Stimulated activated CD4-positive, alpha-beta T cell treated with anti-CD3 and anti-CD28 coated beads, Interleukin-2, amount 100 ng/mL, for 48 hours (primary cell): ENCODE measurements around the gene HECW1.
A peak's percentile ranks its signal among the peaks of the same experiment; 100 is the strongest.
"Not testable (repeated sequence)": the region's sequence is repeated elsewhere in the genome, so short reads cannot be mapped to it uniquely, and the experiment has no call there.

Experiments used
- DNase-seq, 2 donors: peaks; one replicate each; pipeline ENCODE4 v3.0.0-alpha.2; 2020

HECW1 gene

DNA sequence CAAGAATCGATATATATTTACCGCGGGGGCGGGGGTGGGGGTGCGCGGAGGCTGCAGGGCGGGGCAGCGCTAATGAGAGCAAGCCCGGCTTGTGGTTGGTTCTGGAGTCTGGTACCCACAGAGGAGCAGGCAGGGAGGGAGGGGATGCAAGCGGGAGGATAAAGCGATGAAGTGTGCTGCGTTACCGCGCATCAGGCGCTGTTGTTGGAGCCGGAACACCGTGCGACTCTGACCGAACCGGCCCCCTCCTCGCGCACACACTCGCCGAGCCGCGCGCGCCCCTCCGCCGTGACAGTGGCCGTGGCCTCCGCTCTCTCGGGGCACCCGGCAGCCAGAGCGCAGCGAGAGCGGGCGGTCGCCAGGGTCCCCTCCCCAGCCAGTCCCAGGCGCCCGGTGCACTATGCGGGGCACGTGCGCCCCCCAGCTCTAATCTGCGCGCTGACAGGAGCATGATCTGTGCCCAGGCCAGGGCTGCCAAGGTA lies at the start of gene HECW1:
Gene HECW1 (plus strand): TSS at position 189 of the 482 bp plus-strand sequence. CDS start 131,259 bp downstream, outside the sequence.
- DNase-seq, result no peak

DNA sequence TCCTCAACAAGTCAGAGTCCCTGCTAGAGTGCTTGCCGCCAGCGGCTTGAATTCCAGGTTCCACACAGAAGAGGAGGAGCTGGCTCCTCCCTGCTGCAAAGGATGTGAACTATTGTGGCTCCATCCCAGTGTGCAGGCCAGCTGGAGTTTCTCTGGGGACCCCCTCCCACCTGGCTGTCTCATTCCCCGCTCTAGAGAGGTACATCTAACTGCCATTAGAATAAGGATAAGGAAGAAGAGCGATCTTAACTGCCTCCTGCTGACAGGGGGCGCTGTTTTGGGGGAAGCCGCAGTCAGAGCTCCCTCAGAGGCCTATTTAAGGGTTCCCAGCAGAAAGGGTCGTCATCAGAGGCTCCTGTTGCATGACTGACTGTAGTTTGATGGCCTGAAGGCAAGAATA lies 40.8 kb upstream of the HECW1 start:
- DNase-seq, result peak; percentile 13 to 18

DNA sequence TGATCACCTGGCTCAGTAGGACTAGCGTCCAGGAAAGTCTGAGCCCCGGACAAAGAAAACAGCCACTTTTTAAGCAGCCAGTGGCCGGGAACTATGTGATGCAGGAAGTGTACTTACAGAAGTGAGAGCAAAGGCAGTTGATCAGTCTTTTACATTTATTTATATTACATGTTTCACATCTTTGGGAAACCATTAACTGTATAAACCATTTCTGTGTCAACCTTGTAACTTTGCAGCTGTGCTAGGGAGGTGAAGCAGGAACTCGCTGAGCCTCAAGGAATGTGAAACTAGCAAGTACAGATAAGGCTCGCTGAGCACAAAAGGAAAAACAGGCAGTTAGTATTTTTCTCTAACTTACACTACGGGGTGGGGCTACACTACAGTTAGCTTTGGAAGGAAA lies 39.9 kb upstream of the HECW1 start:
- no peak for DNase-seq

DNA sequence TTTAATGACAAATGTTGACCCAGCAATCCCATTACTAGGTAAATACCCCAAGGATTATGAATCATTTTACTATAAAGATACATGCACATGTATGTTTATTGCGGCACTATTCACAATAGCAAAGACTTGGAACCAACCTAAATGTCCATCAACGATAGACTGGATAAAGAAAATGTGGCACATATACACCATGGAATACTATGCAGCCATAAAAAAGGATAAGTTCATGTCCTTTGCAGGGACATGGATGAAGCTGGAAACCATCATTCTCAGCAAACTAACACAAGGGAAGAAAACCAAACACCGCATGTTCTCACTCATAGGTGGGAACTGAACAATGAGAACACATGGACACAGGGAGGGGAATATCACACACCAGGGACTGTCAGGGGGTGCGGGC lies 38.6 kb upstream of the HECW1 start:
- not testable (repeated sequence) for DNase-seq

DNA sequence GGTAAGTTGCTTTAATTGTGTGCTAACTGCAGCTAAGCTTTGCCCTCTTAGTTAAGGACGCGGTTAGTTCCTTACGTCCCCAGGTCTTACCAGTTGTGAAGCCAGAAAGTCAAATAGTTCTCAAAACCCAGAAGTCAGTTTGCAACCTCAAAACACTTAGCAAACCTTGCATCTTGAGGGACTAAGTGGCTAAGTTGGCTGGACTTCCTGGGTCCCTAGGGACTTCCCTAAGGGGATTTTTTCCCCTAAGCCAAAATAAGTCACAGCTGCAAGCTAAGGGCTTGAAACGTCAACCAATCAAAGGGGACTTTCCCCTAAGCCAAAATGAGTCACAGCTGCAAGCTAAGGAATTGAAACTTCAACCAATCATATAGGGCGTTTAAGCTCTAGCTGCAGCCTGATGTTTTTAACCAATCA lies 36.2 kb upstream of the HECW1 start:
- no peak for DNase-seq

DNA sequence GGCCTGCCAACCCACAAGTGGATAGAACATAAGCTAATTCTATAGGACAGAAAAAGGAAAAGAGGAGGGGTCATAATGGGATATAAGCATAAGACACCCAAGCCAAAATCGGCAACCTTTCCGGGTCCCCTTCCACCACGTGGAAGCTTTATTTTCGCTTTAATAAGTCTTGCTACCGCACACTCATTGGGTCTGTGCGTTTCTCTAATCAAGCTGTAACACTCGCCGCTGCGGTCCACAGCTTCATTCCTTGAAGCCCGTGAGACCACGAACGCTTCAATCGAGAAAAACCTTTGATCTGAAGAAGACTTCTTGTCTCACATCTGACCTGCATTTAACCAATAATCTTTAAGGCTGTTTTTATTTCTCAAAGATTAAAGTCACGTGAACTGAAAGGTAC lies 35.8 kb upstream of the HECW1 start:
- no peak for DNase-seq

DNA sequence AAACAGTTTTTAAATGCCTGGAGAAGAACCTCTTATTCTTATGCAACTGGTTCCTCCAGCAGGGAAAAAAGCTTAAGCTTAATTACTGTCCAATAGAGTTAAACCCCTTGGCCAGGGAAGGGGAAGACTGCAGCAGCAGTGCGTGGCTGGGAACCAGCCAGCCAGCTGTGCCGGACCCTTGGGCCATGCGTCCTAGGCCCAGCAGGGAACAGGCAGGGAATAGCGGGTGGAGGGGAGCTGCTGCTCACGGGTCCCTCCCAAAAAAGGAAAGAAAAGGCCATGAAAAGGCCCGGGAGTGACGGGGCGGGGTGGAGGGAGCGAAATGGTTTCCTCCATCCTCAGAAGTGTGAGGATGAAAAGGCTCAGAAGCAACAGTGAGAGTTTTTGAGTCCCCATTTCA lies 35.2 kb upstream of the HECW1 start:
- no peak for DNase-seq

DNA sequence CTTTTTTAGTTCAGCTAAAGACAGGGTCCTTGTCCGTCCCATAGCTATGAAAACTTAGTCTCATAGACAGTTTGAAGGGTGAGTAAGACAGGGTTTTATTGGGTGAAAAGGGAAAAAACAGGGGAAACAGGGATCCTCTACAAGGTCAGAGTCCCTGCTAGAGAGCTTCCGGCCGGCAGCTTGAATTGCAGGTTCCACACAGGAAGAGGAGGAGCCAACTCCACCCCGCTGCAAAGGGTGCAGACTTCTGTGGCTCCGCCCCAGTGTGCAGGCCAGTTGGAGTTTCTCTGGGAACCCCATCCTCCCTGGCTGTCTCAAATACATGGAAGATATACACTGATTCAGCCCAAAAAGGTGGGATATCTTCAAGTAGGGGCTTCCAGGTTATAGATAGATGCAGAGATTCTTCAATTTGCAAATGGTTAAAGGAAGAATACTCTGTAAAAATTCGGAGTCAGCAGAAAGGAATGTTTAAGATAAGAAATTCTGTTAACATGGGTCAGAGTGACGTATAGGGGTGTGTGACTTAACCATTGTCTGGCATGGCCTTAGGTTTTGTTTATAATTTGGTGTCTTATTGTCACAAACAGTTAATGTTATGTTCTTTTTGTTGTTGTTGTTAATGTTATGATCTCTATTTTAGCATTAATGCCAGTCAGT lies 34.6 kb upstream of the HECW1 start:
- DNase-seq, result no peak

DNA sequence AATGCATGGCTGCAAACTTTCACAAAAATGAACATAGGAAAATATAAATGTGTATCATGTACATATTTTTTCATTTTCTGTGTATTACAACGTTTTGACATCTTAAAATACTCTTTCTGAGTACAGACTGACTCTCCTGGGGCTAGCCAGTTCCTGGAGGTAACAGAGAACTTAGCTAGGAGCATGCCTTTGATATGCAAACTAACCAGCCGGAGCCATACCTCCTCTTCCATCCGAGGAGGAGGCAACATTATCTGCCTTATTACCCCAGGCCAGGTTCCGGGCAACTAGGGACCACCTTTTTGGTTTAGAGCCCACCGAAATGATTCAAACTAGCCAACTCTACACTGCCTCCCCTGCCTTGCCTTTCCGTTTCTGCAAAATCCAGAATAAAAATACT lies 33.7 kb upstream of the HECW1 start:
- no peak for DNase-seq

DNA sequence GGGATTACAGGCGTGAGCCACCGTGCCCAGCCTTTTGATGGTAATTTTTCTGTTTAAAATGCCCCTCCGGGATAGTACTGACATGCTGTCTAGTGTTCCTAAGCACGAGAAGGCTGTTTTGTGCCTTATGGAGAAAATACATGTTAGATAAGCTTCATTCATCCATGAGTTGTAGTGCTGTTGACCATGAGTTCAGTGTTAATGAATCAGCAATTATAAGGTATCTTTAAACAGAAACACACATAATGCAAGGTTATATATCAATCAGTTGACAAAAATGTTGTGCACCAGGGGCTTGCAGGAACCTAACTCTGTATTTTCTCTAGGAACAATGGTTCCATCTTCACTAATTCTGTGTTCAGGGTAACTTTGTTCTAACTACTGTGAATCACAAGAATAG lies 30.8 kb upstream of the HECW1 start:
- no peak for DNase-seq

DNA sequence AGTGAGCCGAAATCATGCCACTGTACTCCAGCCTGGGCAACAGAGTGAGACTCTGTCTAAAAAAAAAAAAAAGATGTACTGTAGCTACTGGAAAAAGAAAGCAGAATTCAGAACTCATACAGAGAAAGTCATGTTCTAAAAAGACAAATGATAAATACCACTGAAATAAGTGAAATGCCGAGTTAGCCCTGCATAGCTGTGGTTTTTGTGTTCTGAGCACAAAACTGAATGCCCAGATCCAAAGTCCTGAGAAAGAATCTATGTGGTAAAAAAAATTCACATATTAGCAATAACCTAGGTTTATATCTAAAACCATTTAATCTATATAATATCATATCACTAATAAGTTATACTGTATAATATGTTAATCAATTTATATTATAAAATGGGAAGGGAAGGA lies 29.3 kb upstream of the HECW1 start:
- no peak for DNase-seq

DNA sequence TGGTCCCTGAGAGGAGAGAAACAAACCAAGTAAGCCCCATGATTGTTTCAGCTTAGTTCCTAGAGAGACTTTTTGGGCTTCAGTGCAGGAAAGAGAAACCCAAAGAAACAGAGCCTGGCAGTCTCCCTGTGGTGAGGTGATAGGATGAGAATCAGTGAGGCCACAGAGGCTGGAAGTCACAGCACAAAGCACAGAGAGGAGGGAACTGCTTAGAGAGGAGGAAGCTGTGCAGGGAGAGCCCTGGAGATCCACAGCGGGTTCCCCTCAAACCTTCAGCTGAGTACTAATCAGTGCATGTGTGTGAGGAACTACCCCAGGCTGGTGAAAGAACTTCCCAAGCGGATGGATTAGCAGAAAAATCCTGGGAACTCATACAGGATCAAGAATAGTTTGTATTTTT lies 27.4 kb upstream of the HECW1 start:
- no peak for DNase-seq

DNA sequence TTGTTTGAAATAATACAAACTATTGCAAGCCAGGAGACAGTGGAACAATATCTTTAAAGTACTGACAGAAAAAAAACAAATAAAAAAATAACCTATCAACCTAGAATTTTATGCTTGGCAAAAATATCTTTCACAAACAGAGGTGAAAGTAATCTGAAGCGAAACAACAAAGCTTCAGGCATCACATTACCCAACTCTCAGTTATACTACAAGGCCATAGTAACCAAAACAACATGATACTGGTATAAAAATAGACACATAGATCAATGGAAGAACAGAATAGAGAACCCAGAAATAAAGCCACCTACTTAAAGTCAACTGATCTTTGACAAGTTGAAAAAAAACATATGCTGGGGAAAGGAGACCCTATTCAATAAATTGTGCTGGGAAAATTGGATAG lies 26.5 kb upstream of the HECW1 start:
- DNase-seq, result no peak

DNA sequence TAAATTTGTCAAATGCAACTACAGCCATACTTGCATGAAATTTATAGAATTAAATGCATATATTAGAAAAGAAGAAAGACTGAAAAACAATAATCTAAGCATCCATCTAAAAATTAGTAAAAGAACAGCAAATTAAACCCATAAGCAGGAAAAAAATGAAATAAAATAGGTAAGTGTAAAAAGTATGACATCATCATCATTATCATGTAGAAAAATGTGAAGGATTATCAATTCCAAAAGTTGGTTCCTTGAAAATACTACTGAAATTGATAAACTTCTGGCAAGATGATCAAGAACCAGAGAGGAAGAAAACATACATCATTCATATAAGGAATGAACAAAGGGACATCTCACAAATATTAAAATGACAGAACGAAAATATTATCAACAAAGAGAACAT lies 19.6 kb upstream of the HECW1 start:
- DNase-seq, result no peak

DNA sequence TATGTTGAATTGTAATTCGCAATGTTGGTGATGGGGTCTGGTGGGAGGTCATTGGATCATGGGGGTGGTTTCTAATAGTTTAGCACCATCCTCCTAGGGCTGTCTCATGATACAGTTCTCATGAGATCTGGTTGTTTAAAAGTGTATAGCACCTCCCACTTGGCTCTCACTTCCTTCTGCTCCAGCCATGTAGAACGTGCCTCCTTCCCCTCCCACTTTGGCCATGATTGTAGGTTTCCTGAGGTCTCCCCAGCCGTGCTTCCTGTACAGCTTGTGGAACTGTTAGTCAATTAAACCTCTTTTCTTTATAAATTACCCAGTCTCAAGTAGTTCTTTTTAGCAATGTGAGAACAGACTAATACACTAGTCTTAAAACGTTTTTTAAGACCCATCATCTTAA lies 15.6 kb upstream of the HECW1 start:
- no peak for DNase-seq

DNA sequence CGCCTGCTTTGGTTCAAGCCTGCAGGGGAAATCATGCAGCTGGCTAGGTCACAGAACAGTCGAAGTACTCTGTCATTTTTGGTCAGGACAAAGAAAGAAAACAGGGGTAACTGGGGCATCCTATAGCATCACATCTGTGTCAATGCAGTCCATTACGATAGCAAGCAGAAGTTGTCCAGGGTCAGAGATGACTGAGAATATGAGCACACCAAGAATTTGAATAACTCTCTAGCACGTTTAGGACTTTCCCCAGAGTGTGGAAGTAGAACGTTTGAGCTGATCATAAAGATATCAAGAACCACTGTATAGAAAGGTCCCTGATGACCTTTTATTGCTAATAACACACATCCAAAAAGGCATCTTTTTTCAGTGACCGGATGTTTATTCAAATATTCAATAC lies 12.7 kb upstream of the HECW1 start:
- DNase-seq, result no peak

DNA sequence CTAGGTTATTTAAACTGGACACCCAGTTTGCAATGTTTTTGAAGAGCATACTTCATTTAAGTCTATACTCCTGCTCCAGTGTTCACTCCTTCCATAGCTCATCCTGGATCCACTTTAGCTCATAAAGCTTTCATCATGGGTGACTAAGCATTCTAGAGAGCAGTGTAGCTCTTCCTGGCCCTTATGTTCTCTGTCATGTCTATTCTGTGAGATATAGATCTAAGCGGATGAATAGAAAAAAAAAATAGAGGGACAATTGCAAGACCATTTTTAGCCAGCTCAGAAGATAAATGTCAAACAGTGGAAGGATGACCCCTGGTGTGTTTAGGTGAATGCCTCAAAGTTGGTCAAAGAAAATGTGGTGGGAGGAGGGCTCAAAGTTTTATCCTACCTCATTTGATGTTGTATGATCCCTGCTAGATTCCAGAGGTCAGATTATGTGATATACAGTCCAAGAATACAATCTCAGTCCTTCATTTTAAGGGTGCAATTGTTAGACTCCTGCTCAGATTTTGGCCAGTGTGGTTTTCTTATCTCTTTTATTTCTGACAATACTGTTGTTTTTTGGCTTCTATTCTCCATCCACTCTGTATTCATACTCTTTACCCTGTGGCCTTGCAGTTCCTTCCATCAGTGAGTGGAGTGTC lies 7.5 kb upstream of the HECW1 start:
- no peak for DNase-seq

DNA sequence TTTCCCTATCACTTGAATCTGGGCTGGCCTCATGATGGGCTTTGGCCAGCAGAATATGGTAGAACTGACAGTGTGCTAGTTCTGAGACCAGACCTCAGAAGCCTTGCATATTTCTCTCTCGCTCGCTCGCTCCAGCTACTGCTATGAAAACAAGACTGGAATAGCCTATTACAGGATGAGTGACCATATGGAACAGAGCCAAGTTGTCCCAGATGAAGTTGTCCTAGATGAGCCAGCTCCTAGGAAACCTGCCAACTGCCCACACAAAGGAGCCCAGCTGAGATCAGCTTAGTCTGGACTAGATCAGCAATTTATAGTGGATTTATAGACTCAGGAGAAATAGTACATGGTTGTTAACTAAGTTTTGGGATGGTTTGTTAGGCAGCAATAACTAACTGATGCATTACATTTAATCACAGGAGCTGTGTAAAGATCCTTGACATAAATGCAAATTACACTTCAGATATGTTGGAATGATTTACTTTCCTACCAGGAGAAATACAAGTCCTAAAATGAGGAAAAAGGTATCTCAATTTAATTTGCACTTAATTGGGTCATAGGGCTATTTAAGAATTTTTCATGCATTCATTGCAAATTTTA lies 6.8 kb upstream of the HECW1 start:
- DNase-seq, result no peak

DNA sequence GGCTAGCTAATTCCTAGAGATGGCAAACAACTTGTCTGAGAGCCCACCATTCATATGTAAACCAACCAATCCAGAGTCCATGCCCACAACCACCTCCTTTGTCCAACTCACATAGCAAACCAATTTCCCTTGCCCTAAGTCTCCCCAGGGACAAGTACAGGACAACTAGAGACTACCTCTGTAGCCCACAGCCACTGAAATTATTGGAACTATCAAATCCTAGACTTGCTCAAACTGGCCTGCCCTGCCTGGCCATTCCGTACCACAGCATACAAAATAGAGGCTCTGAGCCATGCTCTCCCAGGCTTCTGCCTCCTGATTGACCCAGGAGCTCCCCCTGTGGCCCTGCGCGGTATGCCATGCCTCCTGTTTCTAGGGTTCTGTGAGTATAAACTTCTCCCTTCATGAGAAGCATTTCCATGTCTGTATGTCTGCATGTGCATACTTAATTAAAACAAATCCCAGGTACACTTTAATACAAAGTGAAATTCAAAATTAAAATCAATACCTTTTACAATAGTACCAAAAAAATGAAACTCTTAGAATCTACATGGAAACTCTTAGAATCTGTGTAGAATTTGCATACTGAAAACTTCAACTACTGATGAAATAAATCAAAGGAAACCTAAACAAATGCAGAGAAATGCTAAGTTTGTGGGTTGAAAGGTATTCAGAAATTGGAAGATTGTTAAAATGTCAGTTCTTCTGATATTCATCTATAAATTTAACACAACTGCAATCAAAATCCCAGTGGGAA lies 4.0 kb upstream of the HECW1 start:
- peak; percentile 55 to 59 for DNase-seq

DNA sequence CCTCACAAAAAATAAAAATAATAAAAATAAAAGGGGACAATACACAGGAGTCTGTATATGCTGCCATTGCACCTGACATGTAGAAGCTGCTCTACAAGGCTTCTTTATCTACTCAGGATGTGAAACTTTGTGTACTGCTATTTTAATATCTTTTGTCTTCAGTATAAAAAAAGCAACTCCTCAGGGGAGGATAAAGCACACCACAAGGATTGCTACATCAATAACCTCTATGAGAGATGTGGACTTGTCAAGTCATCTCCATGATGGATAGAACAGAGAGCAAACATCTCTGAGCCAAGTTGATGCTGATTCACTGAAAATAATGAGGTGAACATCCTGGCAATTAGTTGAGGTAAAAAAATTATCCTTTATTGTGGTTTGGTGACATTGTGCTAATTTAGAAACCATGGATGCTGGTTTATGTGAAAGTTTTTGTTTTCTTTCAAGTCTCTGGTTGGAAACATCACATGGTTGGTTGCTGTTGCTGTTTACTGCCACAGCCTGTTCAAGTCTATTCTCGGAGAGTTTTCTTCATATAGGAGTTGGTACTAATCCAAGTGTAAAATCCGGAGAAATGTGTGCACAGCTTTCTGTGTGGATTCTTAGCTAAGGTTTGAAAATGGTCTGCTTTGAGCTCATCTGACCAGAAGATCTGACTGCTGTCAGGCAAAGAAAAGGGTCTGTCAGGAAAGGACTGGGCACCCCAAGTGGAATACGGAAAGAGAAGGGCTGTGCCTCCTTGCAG lies 1.5 kb upstream of the HECW1 start:
- DNase-seq, result no peak

DNA sequence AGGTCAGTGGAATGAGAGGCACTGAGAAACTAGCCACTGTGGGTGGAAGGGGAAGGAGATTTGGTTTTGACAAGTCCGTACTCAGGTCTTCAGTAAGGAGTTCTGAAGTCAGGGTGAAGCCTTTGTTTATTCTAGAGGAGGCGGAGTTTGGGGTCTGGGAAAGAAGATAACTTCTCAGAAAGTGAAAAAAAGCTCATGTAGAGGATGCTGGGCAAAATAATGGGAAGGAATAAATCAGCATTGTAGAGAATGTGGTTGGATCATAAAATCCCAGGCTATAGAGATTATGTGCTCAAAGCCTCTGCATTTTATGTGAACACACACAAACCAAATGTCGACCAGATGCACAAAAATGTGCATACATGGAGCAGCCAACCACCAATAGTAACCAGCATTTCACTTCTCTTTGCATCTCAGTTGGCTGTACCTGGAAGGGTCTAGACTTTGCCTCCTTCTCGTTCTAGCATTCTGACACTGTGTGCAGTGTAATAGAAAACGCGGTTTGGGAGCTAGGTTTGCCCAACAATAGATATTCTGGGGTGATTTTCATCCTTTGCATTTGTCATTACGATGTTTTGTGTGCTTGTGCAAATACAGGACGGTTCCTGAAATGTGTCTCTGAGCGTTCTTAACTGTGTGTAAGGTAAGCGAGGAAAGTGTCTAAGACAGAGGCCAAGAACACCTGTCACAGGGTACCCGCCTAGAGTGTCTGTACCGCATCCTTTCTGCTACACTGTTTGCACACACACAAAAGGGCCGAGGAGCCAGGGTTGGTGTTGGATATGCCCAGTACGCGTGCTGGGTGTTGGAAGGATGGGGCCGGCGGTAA lies 603 bp upstream of the HECW1 start:
- no peak for DNase-seq
